Left ventricle myocardium inferior (tissue), 1 donor: ENCODE data around the gene PBX1. TPM values are rescaled to one million over a fixed set of nuclear protein-coding genes. Genes with fewer than 3 reads are reported as not detected.

Source experiments
- DNase-seq: peaks from one replicate; pipeline ENCODE4 v3.0.0-alpha.2; 2020
- H3K27ac ChIP-seq: fragments of 200-600 bp; replicated peaks from 2 replicates; pipeline ENCODE4 v1.8.0; 2021
- H3K27me3 ChIP-seq: fragments of 200-600 bp; 2 replicates; pipeline ENCODE4 v1.8.0; 2021; ENCODE audit warnings: low read depth
- H3K36me3 ChIP-seq: fragments of 200-600 bp; 2 replicates; pipeline ENCODE4 v1.8.0; 2021
- H3K4me1 ChIP-seq: fragments of 200-600 bp; 2 replicates; pipeline ENCODE4 v1.8.0; 2021
- H3K4me3 ChIP-seq: fragments of 200-600 bp; 2 replicates; pipeline ENCODE4 v1.8.0; 2021; ENCODE audit warnings: mild to moderate bottlenecking, moderate library complexity
- H3K9me3 ChIP-seq: fragments of 200-600 bp; replicated peaks from 2 replicates; pipeline ENCODE4 v1.8.0; 2021
- CTCF ChIP-seq: fragments of 200-600 bp; IDR thresholded peaks from 2 replicates; pipeline ENCODE4 v1.8.0; 2021; ENCODE audit warnings: antibody characterized with exemption, mild to moderate bottlenecking, borderline replicate concordance
- intact Hi-C: fragments of 100-400 bp; cut with micrococcal nuclease; formaldehyde crosslinking; loops from one replicate; pipeline ENCODE4 v1.11.0; 2022
- total RNA-seq: library from RNA; stranded (reverse); fragmentation: NEBNext Ultra II Directional; extraction: Animal tissue kit (Norgen Biotek cat#: 25700); gene quantifications from one replicate; pipeline ENCODE4 v1.2.1, GENCODE V29; 2021
- donor health status: DM: no; HTN: yes; CAD: no; lungs with severe emphysema.

PBX1 gene
- total RNA-seq, 1 donor from 2014 or later, result 73.2 TPM

- Histone ChIP-seq H3K36me3 (no peaks in the 10 kb centered on the region), H3K27ac (no peak overlapping the region), H3K9me3 (no peaks in the 10 kb centered on the region), H3K4me1 (peaks cover 4% of the 10 kb centered on the region), H3K4me3 (no peak overlapping the region), H3K27me3 (no peaks in the 10 kb centered on the region)
- TF ChIP-seq CTCF, result no peak
- intact Hi-C loops, result no loop called here
- DNase-seq, result no peak
These were observed 317.6 kb downstream of the PBX1 start for GRCh38 chr1:164876398-164877116.

GRCh38 chr1:164880199-164880598, 321.2 kb downstream of the PBX1 start:
- peaks cover 4% of the 10 kb centered on the region for H3K4me1 ChIP-seq
- H3K9me3 ChIP-seq, result no peaks in the 10 kb centered on the region
- no peaks in the 10 kb centered on the region for H3K27me3 ChIP-seq
- TF ChIP-seq CTCF, result no peak
- no peaks in the 10 kb centered on the region for H3K36me3 ChIP-seq
- intact Hi-C loops, result no loop called here
- no peak overlapping the region for H3K4me3 ChIP-seq
- H3K27ac ChIP-seq, result no peak overlapping the region
- no peak for DNase-seq

GRCh38 chr1:164880644-164881043, 321.7 kb downstream of the PBX1 start:
- peaks cover 4% of the 10 kb centered on the region for H3K4me1 ChIP-seq
- DNase-seq, result no peak
- H3K9me3 ChIP-seq, result no peaks in the 10 kb centered on the region
- no peaks in the 10 kb centered on the region for H3K36me3 ChIP-seq
- intact Hi-C loops, result no loop called here
- H3K27me3 ChIP-seq, result no peaks in the 10 kb centered on the region
- H3K4me3 ChIP-seq, result no peak overlapping the region
- TF ChIP-seq CTCF, result no peak
- no peak overlapping the region for H3K27ac ChIP-seq

- H3K27ac ChIP-seq, result no peak overlapping the region
- intact Hi-C loops, result no loop called here
- no peaks in the 10 kb centered on the region for H3K36me3 ChIP-seq
- no peak for TF ChIP-seq CTCF
- no peaks in the 10 kb centered on the region for H3K4me1 ChIP-seq
- H3K27me3 ChIP-seq, result no peaks in the 10 kb centered on the region
- no peak for DNase-seq
- no peaks in the 10 kb centered on the region for H3K9me3 ChIP-seq
- H3K4me3 ChIP-seq, result no peak overlapping the region
These were observed 326.3 kb downstream of the PBX1 start for GRCh38 chr1:164885311-164885710.

GRCh38 chr1:164886101-164886500, 327.1 kb downstream of the PBX1 start:
- H3K36me3 ChIP-seq, result no peaks in the 10 kb centered on the region
- no peaks in the 10 kb centered on the region for H3K27me3 ChIP-seq
- no peak overlapping the region for H3K27ac ChIP-seq
- no peaks in the 10 kb centered on the region for H3K4me1 ChIP-seq
- no peak for DNase-seq
- intact Hi-C loops, result no loop called here
- no peaks in the 10 kb centered on the region for H3K9me3 ChIP-seq
- no peak overlapping the region for H3K4me3 ChIP-seq
- TF ChIP-seq CTCF, result no peak
